HAP-1 (cell line): ENCODE results near the gene GRK2.
A peak's percentile ranks its signal among the peaks of the same experiment; 100 is the strongest.
"Not testable (repeated sequence)": the region's sequence is repeated elsewhere in the genome, so short reads cannot be mapped to it uniquely, and the experiment has no call there.

Source experiments
- DNase-seq, 2 experiments: peaks; one replicate each; pipeline ENCODE4 v3.0.0-alpha.2; 2016 to 2020; ENCODE audit warnings: low spot score in 2 of 2
- H3K27me3 ChIP-seq: fragments of 250-450 bp; sonication (Bioruptor Pico); 2 replicates; pipeline ENCODE4 v1.5.1; 2020; ENCODE audit warnings: low read depth, mild to moderate bottlenecking, moderate library complexity
- H3K36me3 ChIP-seq: fragments of 250-450 bp; sonication (Bioruptor Pico); replicated peaks from 2 replicates; pipeline ENCODE4 v1.5.1; 2020; ENCODE audit warnings: mild to moderate bottlenecking
- H3K4me1 ChIP-seq: fragments of 250-450 bp; sonication (Bioruptor Pico); 2 replicates; pipeline ENCODE4 v1.5.1; 2020; ENCODE audit warnings: mild to moderate bottlenecking
- H3K4me3 ChIP-seq: fragments of 250-450 bp; sonication (Bioruptor Pico); 2 replicates; pipeline ENCODE4 v1.5.1; 2020; ENCODE audit warnings: mild to moderate bottlenecking, moderate library complexity
- H3K9me3 ChIP-seq: fragments of 250-450 bp; sonication (Bioruptor Pico); 2 replicates; pipeline ENCODE4 v1.5.1; 2020; ENCODE audit warnings: mild to moderate bottlenecking, moderate library complexity
- in situ Hi-C: fragments of 300-500 bp; cut with MboI; formaldehyde crosslinking; loops from 3 replicates; pipeline ENCODE4 v1.14.3; 2020; ENCODE audit warnings: low sequenced_read_pairs, inconsistent platforms, mixed read lengths

GRK2 gene

GRCh38 chr11:67318876-67319275 is 52.6 kb downstream of the GRK2 start:
- DNase-seq = not testable (repeated sequence)

GRCh38 chr11:67320011-67320410 is 53.7 kb downstream of the GRK2 start:
- Histone ChIP-seq H3K4me1 (peaks cover 3% of the 10 kb centered on the region; the same call in 1 of the 2 replicates), H3K36me3 (no peaks in the 10 kb centered on the region), H3K27me3 (no peaks in the 10 kb centered on the region), H3K9me3 (no peaks in the 10 kb centered on the region), H3K4me3 (no peak overlapping the region)
- in situ Hi-C loops = no loop called here
- DNase-seq = no peak

More at GRCh38 chr11:67318876-67319275, 52.6 kb downstream of the GRK2 start:
- in situ Hi-C loops = loop anchor here (5.0 to 10.0 kb wide), 2 partner anchors 57 to 234 kb away; no protein-coding TSS in a partner anchor
- H3K27me3 ChIP-seq, H3K4me3 ChIP-seq, H3K4me1 ChIP-seq, H3K36me3 ChIP-seq, H3K9me3 ChIP-seq: not testable (repeated sequence)

GRCh38 chr11:67320691-67321090 is 54.4 kb downstream of the GRK2 start:
- no peak for DNase-seq
- Histone ChIP-seq H3K36me3 (no peaks in the 10 kb centered on the region), H3K9me3 (no peaks in the 10 kb centered on the region), H3K4me1 (peaks cover 3% of the 10 kb centered on the region; the same call in 1 of the 2 replicates), H3K27me3 (no peaks in the 10 kb centered on the region), H3K4me3 (no peak overlapping the region)
- in situ Hi-C loops = no loop called here

GRCh38 chr11:67321313-67321871 is 55.1 kb downstream of the GRK2 start:
- no peaks in the 10 kb centered on the region for H3K27me3 ChIP-seq
- in situ Hi-C loops = no loop called here
- H3K4me3 ChIP-seq = no peak overlapping the region
- DNase-seq = no peak
- H3K4me1 ChIP-seq = peaks cover 1% of the 10 kb centered on the region; the same call in 1 of the 2 replicates
- H3K36me3 ChIP-seq = no peaks in the 10 kb centered on the region
- H3K9me3 ChIP-seq = no peaks in the 10 kb centered on the region

GRCh38 chr11:67322049-67322448 is 55.8 kb downstream of the GRK2 start:
- no peaks in the 10 kb centered on the region for H3K27me3 ChIP-seq
- H3K4me1 ChIP-seq = no peaks in the 10 kb centered on the region
- no peaks in the 10 kb centered on the region for H3K9me3 ChIP-seq
- in situ Hi-C loops = no loop called here
- H3K4me3 ChIP-seq = no peak overlapping the region
- DNase-seq = no peak
- no peaks in the 10 kb centered on the region for H3K36me3 ChIP-seq

GRCh38 chr11:67323526-67323925 is 57.3 kb downstream of the GRK2 start:
- in situ Hi-C loops = no loop called here
- DNase-seq = no peak
- no peaks in the 10 kb centered on the region for H3K36me3 ChIP-seq
- H3K4me1 ChIP-seq = no peaks in the 10 kb centered on the region
- H3K9me3 ChIP-seq = no peaks in the 10 kb centered on the region
- no peak overlapping the region for H3K4me3 ChIP-seq
- H3K27me3 ChIP-seq = no peaks in the 10 kb centered on the region

- DNase-seq = peak in 1 of 2 experiments; percentile 11
- in situ Hi-C loops = no loop called here
- no peak overlapping the region for H3K4me3 ChIP-seq
- H3K9me3 ChIP-seq = no peaks in the 10 kb centered on the region
- H3K27me3 ChIP-seq = no peaks in the 10 kb centered on the region
- peaks cover 4% of the 10 kb centered on the region; the same call in 1 of the 2 replicates for H3K4me1 ChIP-seq
- no peaks in the 10 kb centered on the region for H3K36me3 ChIP-seq
These were observed 65.9 kb downstream of the GRK2 start for GRCh38 chr11:67332081-67332691.
